Measurements from ENCODE around the gene KCNK1.
"Not testable (repeated sequence)": the region's sequence is repeated elsewhere in the genome, so short reads cannot be mapped to it uniquely, and the experiment has no call there.

Gene KCNK1

DNA sequence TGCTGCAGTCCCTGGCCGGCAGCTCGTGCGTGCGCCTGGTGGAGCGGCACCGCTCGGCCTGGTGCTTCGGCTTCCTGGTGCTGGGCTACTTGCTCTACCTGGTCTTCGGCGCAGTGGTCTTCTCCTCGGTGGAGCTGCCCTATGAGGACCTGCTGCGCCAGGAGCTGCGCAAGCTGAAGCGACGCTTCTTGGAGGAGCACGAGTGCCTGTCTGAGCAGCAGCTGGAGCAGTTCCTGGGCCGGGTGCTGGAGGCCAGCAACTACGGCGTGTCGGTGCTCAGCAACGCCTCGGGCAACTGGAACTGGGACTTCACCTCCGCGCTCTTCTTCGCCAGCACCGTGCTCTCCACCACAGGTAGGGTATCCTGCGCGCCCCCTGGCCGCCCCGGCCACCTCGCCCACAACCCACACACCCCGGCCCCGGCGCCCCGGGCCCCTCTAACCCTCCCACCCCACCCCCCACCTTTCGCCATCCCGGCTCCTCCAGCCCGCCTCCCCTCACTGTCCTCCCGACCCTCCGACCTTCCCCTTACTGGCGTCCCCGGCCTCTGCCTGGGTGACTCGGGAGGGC is 352 bp downstream of the KCNK1 start:
- peak; percentile 73 for DNase-seq (ENCODE audit: low read depth)
- H3K4me3 ChIP-seq (ENCODE audit: low read length): peak overlapping the region; percentile 95
- TF ChIP-seq, protein P1, sequence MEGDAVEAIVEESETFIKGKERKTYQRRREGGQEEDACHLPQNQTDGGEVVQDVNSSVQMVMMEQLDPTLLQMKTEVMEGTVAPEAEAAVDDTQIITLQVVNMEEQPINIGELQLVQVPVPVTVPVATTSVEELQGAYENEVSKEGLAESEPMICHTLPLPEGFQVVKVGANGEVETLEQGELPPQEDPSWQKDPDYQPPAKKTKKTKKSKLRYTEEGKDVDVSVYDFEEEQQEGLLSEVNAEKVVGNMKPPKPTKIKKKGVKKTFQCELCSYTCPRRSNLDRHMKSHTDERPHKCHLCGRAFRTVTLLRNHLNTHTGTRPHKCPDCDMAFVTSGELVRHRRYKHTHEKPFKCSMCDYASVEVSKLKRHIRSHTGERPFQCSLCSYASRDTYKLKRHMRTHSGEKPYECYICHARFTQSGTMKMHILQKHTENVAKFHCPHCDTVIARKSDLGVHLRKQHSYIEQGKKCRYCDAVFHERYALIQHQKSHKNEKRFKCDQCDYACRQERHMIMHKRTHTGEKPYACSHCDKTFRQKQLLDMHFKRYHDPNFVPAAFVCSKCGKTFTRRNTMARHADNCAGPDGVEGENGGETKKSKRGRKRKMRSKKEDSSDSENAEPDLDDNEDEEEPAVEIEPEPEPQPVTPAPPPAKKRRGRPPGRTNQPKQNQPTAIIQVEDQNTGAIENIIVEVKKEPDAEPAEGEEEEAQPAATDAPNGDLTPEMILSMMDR (IDR thresholded peaks at IDR 0.05; ENCODE audit: insufficient read depth, low read depth, low read length, missing control alignments): no peak

DNA sequence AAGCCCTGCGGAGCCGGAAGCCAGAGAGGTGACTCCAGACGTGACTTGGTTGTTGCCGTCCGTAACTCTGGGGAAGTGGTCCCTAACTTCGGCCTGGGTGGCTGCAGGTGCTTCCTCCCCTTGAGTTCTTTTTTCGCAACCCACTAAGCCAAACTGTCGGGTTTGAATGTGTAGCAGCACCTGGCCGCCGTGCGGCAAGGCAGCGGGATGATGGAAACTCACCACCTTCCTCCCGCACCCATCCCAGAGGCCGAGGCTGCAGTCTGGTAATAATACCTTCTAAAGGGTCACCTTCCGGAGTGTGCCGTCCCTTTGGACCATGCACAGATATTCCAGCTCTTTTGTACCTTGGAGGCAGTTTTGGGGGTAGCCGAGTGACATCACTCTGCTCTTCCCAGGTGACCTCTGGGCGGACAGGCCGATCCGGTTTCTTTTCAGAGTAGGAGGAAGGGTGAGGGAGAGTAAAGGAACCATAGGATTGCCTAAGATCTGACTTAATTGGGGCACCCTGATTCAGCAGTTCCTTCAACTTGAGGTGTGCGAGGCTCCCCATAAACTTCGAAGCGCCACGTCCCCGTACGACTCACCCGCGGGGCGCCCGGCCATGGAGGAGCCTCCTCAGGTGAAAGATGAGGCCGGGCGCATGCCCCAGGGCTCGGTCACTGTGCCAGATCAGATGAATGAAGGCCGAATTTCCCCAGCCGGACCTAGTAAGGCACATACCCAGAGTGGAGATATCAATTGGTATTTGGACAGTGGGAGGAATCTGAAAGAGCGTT is 1.0 kb downstream of the KCNK1 start:
- DNase-seq (ENCODE audit: low read depth): peak; percentile 75
- TF ChIP-seq, protein P1 (IDR thresholded peaks at IDR 0.05; ENCODE audit: insufficient read depth, low read depth, low read length, missing control alignments): no peak
- peak overlapping the region; percentile 95 for H3K4me3 ChIP-seq (ENCODE audit: low read length)

DNA sequence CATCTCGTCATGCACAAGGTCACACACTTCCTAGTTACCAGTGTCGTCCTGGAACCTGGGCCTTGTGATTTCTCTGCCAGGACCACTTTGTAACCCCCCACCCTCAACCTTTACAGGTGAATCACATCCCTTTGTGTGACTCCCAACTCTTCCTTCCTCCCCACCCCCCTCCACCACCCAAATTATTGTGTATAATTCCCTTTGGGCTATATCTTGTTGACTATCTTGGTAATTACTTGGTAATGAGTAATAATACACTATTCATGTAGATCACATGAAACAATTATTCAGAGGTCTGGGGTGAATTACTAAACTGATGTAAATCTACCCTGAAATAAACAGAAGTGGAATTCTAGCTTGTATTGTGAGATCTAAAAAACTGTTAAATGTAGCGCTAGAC is 1.7 kb downstream of the KCNK1 start:
- peak; percentile 65 for DNase-seq (ENCODE audit: low read depth)
- peak overlapping the region; percentile 95 for H3K4me3 ChIP-seq (ENCODE audit: low read length)
- TF ChIP-seq, protein P1 (IDR thresholded peaks at IDR 0.05; ENCODE audit: insufficient read depth, low read depth, low read length, missing control alignments): no peak

DNA sequence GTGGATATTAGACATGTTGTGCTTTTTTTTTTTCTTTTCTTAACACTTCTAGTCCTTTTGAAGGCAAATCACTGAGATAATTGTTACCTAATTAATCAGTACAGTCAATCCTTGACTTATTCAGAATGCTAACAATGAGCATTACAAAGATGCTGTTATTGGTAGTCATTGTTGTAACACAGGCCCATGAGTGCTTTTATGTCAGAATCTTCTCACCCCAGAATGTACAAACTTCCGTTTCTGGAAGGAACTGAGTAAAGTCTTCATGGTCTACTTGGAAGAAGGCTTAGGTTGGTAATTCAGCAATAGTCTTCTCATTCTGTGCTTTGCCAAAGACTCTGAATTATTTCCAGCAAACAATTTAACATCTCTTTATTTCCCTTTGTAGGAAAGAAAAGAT is 3.1 kb downstream of the KCNK1 start:
- TF ChIP-seq, protein P1 (IDR thresholded peaks at IDR 0.05; ENCODE audit: insufficient read depth, low read depth, low read length, missing control alignments): no peak
- DNase-seq (ENCODE audit: low read depth): no peak
- no peak overlapping the region for H3K4me3 ChIP-seq (ENCODE audit: low read length)

DNA sequence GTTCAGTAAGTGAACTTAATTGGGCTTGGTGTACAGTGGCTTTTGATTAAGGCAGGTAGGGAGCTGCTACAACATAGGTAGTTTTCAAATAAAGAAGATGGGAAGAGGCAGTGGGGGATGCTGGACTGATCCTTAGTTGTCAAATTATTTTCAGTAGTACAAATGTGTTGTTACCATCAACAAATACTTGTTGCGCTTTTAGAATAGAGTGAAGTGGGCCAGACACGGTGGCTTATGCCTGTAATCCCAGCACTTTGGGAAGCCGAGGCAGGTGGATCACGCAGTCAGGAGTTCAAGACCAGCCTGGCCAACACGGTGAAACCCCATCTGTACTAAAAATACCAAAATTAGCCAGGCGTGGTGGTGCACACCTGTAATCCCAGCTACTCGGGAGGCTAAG is 5.5 kb downstream of the KCNK1 start:
- not testable (repeated sequence) for H3K4me3 ChIP-seq (ENCODE audit: low read length); DNase-seq (ENCODE audit: low read depth)

DNA sequence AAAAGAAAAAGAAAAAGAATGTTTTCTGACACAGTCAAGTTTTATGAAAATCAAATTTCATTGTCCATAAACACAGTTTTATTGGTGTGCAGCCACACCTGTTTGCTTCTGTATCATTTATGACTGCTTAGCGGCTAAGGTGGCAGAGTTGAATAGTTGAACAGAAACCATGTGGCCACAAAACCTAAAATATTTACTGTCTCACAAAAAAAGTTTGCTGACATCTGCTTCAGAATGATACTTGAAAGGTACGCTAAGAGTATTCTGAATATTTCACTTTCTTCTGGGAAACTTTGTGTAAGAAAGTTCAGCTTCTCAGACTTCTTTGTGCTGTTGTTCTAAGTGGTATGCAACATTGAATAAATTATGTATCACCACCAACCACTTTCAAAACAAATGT is 6.2 kb downstream of the KCNK1 start:
- no peak for DNase-seq (ENCODE audit: low read depth)
- H3K4me3 ChIP-seq (ENCODE audit: low read length): no peak overlapping the region
- TF ChIP-seq, protein P1 (IDR thresholded peaks at IDR 0.05; ENCODE audit: insufficient read depth, low read depth, low read length, missing control alignments): no peak

DNA sequence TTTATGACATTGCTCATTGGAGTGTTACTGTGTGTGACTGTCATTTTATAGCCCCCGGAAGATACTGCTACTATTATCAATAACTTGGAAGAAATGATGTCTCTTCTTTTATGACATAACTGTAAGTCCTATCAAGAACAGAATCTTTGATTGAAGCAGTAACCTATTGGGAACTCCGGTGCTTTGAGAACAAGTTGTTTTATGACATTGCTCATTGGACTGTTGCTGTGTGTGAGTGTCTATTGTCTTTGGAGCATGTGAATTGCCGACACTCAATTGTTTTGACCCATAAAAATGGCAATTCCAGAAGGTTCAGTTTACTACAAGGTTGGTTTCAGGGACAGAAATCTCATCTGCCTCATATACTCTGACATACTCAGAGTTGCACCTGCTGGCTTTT is 8.0 kb downstream of the KCNK1 start:
- H3K4me3 ChIP-seq (ENCODE audit: low read length): no peak overlapping the region

More for the DNA sequence above, 8.0 kb downstream of the KCNK1 start:
- TF ChIP-seq, protein P1 (IDR thresholded peaks at IDR 0.05; ENCODE audit: insufficient read depth, low read depth, low read length, missing control alignments): no peak
- no peak for DNase-seq (ENCODE audit: low read depth)
